CD14-positive monocyte (primary cell): ENCODE data around the gene NLGN1. TPM values are rescaled to one million over a fixed set of nuclear protein-coding genes. Genes with fewer than 3 reads are reported as not detected.
A peak's percentile ranks its signal among the peaks of the same experiment; 100 is the strongest.

Experiments used
- DNase-seq, 3 donors: peaks; one replicate each; pipeline ENCODE4 v3.0.0-alpha.2; 2011 to 2022
- H2AFZ ChIP-seq: 2 replicates; pipeline ENCODE4 v1.6.0; 2012; ENCODE audit warnings: mild to moderate bottlenecking, low read depth, low read length, inconsistent platforms; ENCODE audit not compliant: insufficient read depth, poor library complexity, severe bottlenecking
- H3K27ac ChIP-seq, 2 donors: 1 replicate in 1 of 2; 2 replicates in 1 of 2; pipeline ENCODE4 v1.5.1; 2012 to 2013; ENCODE audit warnings: low read length in 2 of 2, control low read depth in 1 of 2, inconsistent platforms in 1 of 2, low read depth in 1 of 2, mild to moderate bottlenecking in 1 of 2
- H3K27me3 ChIP-seq, 2 donors: one replicate each; pipeline versions ENCODE4 v1.6.0 to v1.6.1; 2011 to 2013; ENCODE audit warnings: low read length in 2 of 2; ENCODE audit not compliant: control insufficient read depth in 2 of 2, insufficient read depth in 2 of 2
- H3K36me3 ChIP-seq, 2 donors: replicated peaks in 1 of 2; 1 replicate in 1 of 2; 2 replicates in 1 of 2; pipeline versions ENCODE4 v1.5.1 to v1.6.1; 2012 to 2013; ENCODE audit warnings: low read length in 2 of 2, control low read depth in 1 of 2, inconsistent platforms in 1 of 2, mild to moderate bottlenecking in 1 of 2; ENCODE audit not compliant: insufficient read depth in 2 of 2, control insufficient read depth in 1 of 2
- H3K4me1 ChIP-seq, 2 donors: 1 replicate in 1 of 2; 2 replicates in 1 of 2; pipeline versions ENCODE4 v1.5.1 to v1.6.1; 2012 to 2013; ENCODE audit warnings: low read length in 2 of 2, control low read depth in 1 of 2, inconsistent platforms in 1 of 2, mild to moderate bottlenecking in 1 of 2, moderate library complexity in 1 of 2; ENCODE audit not compliant: insufficient read depth in 2 of 2, control insufficient read depth in 1 of 2
- H3K4me2 ChIP-seq: replicated peaks from 2 replicates; pipeline ENCODE3; 2012; ENCODE audit warnings: low read length, moderate library complexity, mild to moderate bottlenecking; ENCODE audit not compliant: poor library complexity, severe bottlenecking; ENCODE audit errors: extremely low read depth
- H3K4me3 ChIP-seq, 3 experiments: fragments of 200-600 bp in 1 of 3; sonication (generic) in 1 of 3; replicated peaks in 1 of 3; 1 replicate in 2 of 3; 2 replicates in 1 of 3; pipeline ENCODE4 v1.5.1; 2011 to 2013; ENCODE audit warnings: low read length in 3 of 3, mild to moderate bottlenecking in 3 of 3, control low read depth in 2 of 3, low read depth in 2 of 3, inconsistent platforms in 1 of 3, moderate library complexity in 1 of 3
- H3K79me2 ChIP-seq: 2 replicates; pipeline ENCODE4 v1.6.0; 2012; ENCODE audit warnings: mild to moderate bottlenecking, control low read depth, inconsistent platforms, low read length, moderate library complexity; ENCODE audit not compliant: insufficient read depth
- H3K9ac ChIP-seq: 2 replicates; pipeline ENCODE4 v1.6.0; 2017; ENCODE audit warnings: low read length, mild to moderate bottlenecking; ENCODE audit not compliant: insufficient read depth, poor library complexity, severe bottlenecking
- H3K9me3 ChIP-seq, 2 donors: replicated peaks in 1 of 2; 1 replicate in 1 of 2; 2 replicates in 1 of 2; pipeline versions ENCODE4 v1.5.1 to v1.6.1; 2012 to 2013; ENCODE audit warnings: low read length in 2 of 2, control low read depth in 1 of 2; ENCODE audit not compliant: control insufficient read depth in 1 of 2, insufficient read depth in 1 of 2
- H4K20me1 ChIP-seq: 2 replicates; pipeline ENCODE4 v1.6.0; 2012; ENCODE audit warnings: mild to moderate bottlenecking, low read length, control low read depth, moderate library complexity; ENCODE audit not compliant: insufficient read depth
- H3K27ac Mint-ChIP-seq, 7 donors: one replicate each; pipeline ENCODE4 v1.8.0; 2020; ENCODE audit warnings: mild to moderate bottlenecking in 7 of 7, mixed read lengths in 7 of 7, moderate library complexity in 6 of 7, inconsistent platforms in 2 of 7
- H3K27me3 Mint-ChIP-seq, 3 donors: one replicate each; pipeline ENCODE4 v1.8.0; 2021 to 2022; ENCODE audit warnings: low read depth in 3 of 3, mild to moderate bottlenecking in 3 of 3, mixed read lengths in 3 of 3, moderate library complexity in 3 of 3, inconsistent platforms in 1 of 3
- H3K36me3 Mint-ChIP-seq, 2 donors: one replicate each; pipeline ENCODE4 v1.8.0; 2020; ENCODE audit warnings: mixed read lengths in 2 of 2, inconsistent platforms in 1 of 2, mild to moderate bottlenecking in 1 of 2
- H3K4me1 Mint-ChIP-seq: one replicate; pipeline ENCODE4 v1.8.0; 2020; ENCODE audit warnings: mild to moderate bottlenecking, mixed read lengths
- H3K4me3 Mint-ChIP-seq, 2 donors: one replicate each; pipeline ENCODE4 v1.8.0; 2020; ENCODE audit warnings: mild to moderate bottlenecking in 2 of 2, mixed read lengths in 2 of 2, moderate library complexity in 1 of 2
- H3K9me3 Mint-ChIP-seq, 7 donors: one replicate each; pipeline ENCODE4 v1.8.0; 2020 to 2022; ENCODE audit warnings: mixed read lengths in 7 of 7, mild to moderate bottlenecking in 6 of 7, moderate library complexity in 6 of 7, inconsistent platforms in 2 of 7
- CTCF ChIP-seq: fragments of 200-600 bp; IDR thresholded peaks from one replicate; pipeline ENCODE4 v1.8.0; 2022; ENCODE audit warnings: antibody characterized with exemption, mild to moderate bottlenecking
- WGBS: methylation state at CpG from one replicate; pipeline ENCODE4 v1.1.5; 2013; ENCODE audit warnings: missing lambda C conversion rate; ENCODE audit not compliant: insufficient coverage; 5-methylcytosine and 5-hydroxymethylcytosine counted together
- intact Hi-C, 2 donors: fragments of 100-400 bp; cut with micrococcal nuclease; formaldehyde crosslinking; loops; one replicate each; pipeline versions ENCODE4 v1.15.0 to v1.15.1; 2023
- polyA plus RNA-seq, 3 donors: library from polyadenylated mRNA; depleted of rRNA in 1 of 3; unstranded in 2 of 3; stranded (reverse) in 1 of 3; fragments of 300-500 nt in 2 of 3; fragments of >200 nt in 1 of 3; fragmentation: Illumina TruSeq in 2 of 3; gene quantifications; 1 replicate in 2 of 3; 2 replicates in 1 of 3; pipeline ENCODE4 v1.2.3, GENCODE V29; 2012 to 2021

Gene NLGN1
- polyA plus RNA-seq, 3 donors: not detected

- H3K9ac ChIP-seq: no peak overlapping the region
- intact Hi-C loops: no loop called here
- H3K27me3 ChIP-seq: peaks cover 19 to 39% of the 10 kb centered on the region in 2 donors
- peak; percentile 69 for TF ChIP-seq CTCF
- peak overlapping the region; percentile 22 for H3K4me2 ChIP-seq
- Mint-ChIP-seq H3K4me1 (peaks cover 12% of the 10 kb centered on the region), H3K27ac (no peak overlapping the region), H3K27me3 (peaks cover 19 to 37% (median 26%) of the 10 kb centered on the region in 3 donors), H3K4me3 (peak overlapping the region; percentile 4 to 82), H3K9me3 (peaks cover 0 to 7% (median 2%) of the 10 kb centered on the region in 7 donors), H3K36me3 (no peaks in the 10 kb centered on the region)
- peaks cover 0 to 8% of the 10 kb centered on the region in 2 donors for H3K9me3 ChIP-seq
- no peak overlapping the region for H3K27ac ChIP-seq
- no peaks in the 10 kb centered on the region for H3K36me3 ChIP-seq
- peak overlapping the region; percentile 21 for H2AFZ ChIP-seq
- 4% methylated on average over 12 of the region's 16 CpGs for WGBS
- no peaks in the 10 kb centered on the region for H4K20me1 ChIP-seq
- H3K79me2 ChIP-seq: no peaks in the 10 kb centered on the region
- H3K4me3 ChIP-seq: no peak overlapping the region
- DNase-seq: no peak
- no peaks in the 10 kb centered on the region for H3K4me1 ChIP-seq
These were observed 186.7 kb downstream of the NLGN1 start for GRCh38 chr3:173584093-173584837.

GRCh38 chr3:173584838-173585831 is 187.6 kb downstream of the NLGN1 start:
- intact Hi-C loops: no loop called here
- 2% methylated on average over 31 of the region's 47 CpGs for WGBS

More at GRCh38 chr3:173584838-173585831, 187.6 kb downstream of the NLGN1 start:
- peaks cover 19 to 39% of the 10 kb centered on the region in 2 donors for H3K27me3 ChIP-seq
- no peak for DNase-seq
- H2AFZ ChIP-seq: peak overlapping the region; percentile 21
- no peaks in the 10 kb centered on the region for H4K20me1 ChIP-seq
- Mint-ChIP-seq H3K4me3 (peak overlapping the region; percentile 21 to 82), H3K36me3 (no peaks in the 10 kb centered on the region), H3K9me3 (peaks cover 0 to 7% (median 2%) of the 10 kb centered on the region in 7 donors), H3K27ac (no peak overlapping the region), H3K4me1 (peaks cover 12% of the 10 kb centered on the region), H3K27me3 (peaks cover 19 to 37% (median 26%) of the 10 kb centered on the region in 3 donors)
- no peak for TF ChIP-seq CTCF
- peaks cover 0 to 8% of the 10 kb centered on the region in 2 donors for H3K9me3 ChIP-seq
- H3K79me2 ChIP-seq: no peaks in the 10 kb centered on the region
- no peak overlapping the region for H3K9ac ChIP-seq
- H3K4me1 ChIP-seq: no peaks in the 10 kb centered on the region
- H3K36me3 ChIP-seq: no peaks in the 10 kb centered on the region
- no peak overlapping the region for H3K4me3 ChIP-seq
- no peak overlapping the region for H3K27ac ChIP-seq
- H3K4me2 ChIP-seq: peak overlapping the region; percentile 22
